HG02610 (cell line): ENCODE measurements around the gene MC1R.
A peak's percentile ranks its signal among the peaks of the same experiment; 100 is the strongest.
"Not testable (repeated sequence)": the region's sequence is repeated elsewhere in the genome, so short reads cannot be mapped to it uniquely, and the experiment has no call there.

Experiments
- ATAC-seq: cut with Tn5 transposase; IDR thresholded peaks from one replicate; pipeline ENCODE4 v1.9.1; 2021; ENCODE audit warnings: mild to moderate bottlenecking, moderate library complexity; ENCODE audit not compliant: unreplicated experiment

MC1R gene

DNA sequence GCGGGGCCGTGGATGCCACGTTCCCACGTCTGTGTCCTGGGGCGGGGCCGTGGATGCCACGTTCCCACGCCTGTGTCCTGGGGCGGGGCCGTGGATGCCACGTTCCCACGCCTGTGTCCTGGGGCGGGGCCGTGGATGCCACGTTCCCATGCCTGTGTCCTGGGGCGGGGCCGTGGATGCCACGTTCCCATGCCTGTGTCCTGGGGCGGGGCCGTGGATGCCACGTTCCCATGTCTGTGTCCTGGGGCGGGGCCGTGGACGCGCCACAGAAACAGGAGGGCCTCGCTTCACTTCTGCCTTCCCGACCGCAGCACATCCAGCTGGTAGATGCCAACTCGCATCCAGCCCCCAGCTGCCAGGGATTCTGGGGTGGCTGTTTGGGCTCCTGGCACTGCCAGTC lies 15.4 kb downstream of the MC1R start:
- not testable (repeated sequence) for ATAC-seq

DNA sequence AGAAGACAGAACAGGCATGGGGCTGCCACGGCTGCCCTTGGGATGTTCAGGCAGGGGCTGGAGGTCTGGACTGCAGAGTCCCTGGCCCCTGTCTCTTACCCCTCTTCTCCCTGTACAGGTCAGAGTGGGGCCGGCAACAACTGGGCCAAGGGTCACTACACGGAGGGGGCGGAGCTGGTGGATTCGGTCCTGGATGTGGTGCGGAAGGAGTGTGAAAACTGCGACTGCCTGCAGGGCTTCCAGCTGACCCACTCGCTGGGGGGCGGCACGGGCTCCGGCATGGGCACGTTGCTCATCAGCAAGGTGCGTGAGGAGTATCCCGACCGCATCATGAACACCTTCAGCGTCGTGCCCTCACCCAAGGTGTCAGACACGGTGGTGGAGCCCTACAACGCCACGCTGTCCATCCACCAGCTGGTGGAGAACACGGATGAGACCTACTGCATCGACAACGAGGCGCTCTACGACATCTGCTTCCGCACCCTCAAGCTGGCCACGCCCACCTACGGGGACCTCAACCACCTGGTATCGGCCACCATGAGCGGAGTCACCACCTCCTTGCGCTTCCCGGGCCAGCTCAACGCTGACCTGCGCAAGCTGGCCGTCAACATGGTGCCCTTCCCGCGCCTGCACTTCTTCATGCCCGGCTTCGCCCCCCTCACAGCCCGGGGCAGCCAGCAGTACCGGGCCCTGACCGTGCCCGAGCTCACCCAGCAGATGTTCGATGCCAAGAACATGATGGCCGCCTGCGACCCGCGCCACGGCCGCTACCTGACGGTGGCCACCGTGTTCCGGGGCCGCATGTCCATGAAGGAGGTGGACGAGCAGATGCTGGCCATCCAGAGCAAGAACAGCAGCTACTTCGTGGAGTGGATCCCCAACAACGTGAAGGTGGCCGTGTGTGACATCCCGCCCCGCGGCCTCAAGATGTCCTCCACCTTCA lies 16.2 kb downstream of the MC1R start:
- ATAC-seq = no peak

DNA sequence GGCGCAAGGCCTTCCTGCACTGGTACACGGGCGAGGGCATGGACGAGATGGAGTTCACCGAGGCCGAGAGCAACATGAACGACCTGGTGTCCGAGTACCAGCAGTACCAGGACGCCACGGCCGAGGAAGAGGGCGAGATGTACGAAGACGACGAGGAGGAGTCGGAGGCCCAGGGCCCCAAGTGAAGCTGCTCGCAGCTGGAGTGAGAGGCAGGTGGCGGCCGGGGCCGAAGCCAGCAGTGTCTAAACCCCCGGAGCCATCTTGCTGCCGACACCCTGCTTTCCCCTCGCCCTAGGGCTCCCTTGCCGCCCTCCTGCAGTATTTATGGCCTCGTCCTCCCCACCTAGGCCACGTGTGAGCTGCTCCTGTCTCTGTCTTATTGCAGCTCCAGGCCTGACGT lies 17.0 kb downstream of the MC1R start:
- not testable (repeated sequence) for ATAC-seq

DNA sequence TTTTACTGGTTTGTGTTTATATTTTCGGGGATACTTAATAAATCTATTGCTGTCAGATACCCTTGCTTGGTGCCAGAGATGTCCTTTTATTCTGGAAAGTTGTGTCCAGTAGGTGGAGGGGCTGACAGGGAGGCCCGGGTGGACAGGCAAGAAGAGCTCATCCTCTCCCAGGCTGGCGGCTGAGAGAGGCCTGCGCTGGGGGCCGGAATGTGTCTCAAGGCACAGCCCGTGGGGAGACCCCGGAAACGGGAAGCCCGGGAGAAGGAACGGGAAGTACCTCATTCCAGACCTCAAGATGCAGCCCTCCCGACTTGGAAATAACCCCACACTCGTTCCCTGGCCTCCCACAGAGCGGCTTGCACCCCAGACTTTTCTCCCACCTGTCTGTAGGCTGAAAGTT lies 17.4 kb downstream of the MC1R start:
- ATAC-seq = no peak

DNA sequence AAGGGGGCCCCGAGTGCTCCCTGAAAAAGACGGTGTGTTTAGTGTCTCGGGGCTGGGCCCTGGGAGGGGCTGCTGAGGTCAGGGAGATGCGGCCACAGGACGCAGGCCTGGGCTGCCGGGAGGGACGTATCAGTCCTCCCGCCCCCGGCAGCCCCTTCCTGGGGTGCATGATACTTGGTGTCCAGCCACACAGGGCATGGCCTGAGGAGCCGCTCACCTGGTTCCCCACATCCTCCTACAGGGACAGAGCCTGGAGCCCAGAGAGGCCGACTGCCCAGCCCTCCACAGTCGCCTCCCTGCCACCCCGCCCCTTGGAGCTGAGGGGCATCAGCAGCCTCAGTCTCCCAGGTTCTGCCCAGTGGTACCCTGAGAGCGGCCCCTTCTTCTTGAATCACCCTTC lies 17.8 kb downstream of the MC1R start:
- no peak for ATAC-seq

DNA sequence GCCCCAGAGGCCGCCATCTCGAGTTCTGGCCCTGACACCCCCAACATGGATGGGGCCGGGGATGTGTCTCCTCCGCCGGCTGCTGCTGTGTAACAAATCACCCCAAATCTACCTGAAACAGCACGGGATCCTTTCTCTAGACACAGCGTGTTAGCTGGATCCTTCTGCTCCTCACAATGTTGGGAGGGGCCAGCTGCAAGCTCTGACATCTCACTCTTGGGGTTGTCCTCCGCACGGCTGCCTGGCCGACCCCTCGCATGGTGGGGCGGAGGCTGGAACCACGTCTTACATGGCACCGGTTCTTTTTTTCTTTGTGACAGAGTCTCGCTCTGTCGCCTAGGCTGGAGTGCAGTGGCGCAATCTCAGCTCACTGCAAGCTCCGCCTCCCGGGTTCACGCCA lies 18.3 kb downstream of the MC1R start:
- ATAC-seq = no peak

DNA sequence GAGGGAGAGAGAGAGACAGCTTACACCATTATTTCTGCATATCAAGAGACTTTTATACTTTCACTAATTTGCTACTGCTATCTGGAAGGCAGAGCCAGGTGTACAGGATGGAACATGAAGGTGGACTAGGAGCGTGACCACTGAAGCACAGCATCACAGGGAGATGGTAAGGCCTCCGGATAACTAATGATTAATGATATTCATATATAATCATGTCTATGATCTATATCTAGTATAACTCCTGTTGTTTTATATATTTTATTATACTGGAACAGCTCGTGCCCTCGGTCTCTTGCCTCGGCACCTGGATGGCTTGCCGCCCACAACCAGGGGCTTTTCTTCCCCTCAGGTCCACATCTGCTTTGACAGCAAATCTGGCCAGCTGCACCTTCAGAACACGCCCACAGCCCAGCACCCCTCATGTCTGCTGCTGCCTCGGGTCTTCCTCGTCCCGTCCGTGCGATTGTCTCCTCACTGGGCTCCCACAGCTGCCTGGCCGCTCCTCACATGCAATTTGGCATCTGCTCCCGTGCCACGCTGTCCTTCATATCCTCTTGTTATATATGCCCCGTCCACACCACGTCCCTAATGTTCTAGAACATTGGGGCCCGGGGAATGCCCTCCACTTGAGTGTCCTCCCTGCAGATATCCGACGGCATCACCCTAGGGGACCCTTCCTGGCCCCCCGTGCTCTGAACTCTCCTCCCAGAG lies 19.7 kb downstream of the MC1R start:
- no peak for ATAC-seq

DNA sequence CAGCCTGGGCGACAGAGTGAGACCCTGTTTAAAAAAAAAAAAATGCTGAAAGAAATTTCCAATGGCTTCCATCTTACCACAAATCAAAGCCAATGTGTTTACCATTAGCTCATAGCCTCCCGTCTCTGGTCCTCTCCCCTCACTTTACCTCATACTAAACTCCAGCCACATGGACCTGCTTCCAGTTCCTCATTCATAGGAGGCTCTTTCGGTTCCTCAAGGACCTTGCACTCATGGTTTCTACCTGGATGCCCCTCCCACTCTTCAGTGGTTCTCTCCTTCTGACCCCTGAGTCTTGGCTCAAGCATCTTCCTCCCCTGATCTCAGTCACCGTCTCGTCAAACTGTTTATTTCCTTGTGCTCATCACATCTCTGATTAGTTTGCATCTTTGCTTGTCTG lies 26.1 kb downstream of the MC1R start:
- ATAC-seq = no peak

DNA sequence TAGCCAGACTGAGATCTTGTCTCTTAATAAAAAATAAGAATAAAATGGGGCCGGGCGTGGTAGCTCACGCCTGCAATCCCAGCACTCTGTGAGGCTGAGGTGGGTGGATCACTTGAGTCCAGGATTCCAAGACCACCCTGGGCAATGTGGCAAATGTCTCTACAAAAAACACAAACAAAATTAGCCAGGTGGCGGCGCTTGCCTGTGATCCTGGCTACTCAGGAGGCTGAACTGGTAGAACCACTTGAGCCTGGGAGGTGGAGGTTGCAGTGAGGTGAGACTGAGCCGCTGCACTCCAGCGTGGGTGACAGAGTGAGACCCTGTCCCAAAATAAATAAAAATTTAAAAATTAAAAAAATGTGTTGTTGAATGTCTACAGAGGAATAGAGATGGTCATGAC lies 27.0 kb downstream of the MC1R start:
- no peak for ATAC-seq

DNA sequence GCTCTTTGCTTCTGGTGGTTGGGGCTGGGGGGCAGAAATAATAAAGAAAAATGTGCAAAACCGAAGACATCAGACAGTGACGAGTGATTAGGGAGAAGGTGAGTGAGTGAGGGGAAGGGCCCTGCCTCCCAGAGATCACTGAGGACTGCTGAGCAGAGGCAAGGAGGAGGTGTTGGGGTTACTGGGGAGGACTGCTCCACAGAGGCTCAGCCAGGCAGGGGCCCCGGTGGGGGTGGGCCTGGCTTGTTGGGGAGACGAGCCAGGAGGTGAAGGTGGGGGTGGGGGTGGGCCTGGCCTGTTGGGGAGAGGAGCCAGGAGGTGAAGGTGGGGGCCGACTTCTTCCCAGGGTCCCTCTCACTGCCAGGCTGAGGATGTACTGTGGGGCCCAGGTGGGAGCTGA lies 27.9 kb downstream of the MC1R start:
- no peak for ATAC-seq

DNA sequence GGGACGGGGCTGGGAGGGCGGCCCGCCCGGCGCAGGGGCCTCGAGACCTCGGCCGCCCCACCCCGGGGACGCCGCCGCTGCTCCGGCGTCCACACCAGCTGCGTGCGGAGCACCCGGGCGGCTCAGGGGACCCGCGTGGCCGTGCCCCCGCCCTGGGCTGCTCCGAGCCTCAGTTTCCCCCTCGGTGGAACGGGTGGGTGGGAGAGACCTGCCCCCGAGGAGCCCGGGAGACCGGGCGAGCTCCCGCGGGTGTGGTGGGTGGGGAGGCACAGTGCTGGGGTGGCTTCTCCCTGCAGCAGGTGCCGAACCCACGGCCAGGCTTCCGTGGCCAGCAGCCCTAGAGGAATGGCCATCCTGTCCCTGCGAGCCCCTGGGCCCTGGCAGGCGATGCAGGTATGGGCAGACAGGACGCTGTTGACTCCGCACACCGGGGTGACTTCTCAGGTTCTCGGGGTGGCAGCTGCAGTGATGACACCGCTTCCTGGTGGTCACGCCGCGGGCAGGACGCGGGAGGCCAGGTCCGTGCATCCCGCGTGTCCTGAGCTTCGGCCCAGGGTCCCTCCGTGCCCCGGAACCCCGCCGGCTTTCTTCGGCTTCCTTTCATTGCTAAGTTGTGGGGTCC lies 30.6 kb downstream of the MC1R start:
- ATAC-seq = no peak

DNA sequence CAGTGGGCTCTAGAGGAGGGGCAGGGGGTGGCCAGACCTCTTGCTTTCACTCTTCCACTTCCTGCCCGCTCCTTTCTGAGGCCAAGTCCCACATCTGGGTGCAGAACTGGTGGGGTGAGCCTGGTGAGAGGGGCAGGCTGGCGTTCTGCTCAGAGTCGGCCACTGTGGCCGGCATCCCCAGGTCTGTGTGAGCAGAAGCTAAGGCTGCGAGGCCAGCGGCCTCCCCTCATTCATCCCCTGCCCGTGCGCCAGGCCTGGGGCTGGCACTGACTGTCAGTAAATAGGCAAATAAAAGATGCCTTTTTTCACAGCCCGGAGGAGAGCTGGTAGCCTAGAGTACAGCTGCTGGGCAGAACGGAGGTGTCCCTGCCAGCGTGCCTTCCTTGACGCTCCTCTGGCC lies 31.1 kb downstream of the MC1R start:
- ATAC-seq = no peak

DNA sequence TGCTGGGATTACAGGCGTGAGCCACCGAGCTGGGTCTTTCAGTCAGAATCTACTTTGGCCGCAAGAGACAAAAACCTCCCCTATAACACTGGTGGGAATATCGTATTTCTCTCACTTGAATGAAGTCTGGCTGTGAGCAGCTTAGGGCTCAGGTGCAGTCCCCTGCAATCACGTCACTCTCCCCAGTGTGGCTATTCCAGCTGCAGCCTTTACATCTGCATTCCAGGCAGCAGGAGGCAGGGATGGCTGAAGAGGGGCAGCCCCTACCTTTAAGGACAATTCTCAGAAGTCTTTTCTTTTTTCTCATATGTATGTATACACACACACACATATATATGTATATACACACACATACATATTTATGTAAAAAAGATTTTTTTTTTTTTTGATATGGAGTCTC lies 32.8 kb downstream of the MC1R start:
- ATAC-seq = no peak

DNA sequence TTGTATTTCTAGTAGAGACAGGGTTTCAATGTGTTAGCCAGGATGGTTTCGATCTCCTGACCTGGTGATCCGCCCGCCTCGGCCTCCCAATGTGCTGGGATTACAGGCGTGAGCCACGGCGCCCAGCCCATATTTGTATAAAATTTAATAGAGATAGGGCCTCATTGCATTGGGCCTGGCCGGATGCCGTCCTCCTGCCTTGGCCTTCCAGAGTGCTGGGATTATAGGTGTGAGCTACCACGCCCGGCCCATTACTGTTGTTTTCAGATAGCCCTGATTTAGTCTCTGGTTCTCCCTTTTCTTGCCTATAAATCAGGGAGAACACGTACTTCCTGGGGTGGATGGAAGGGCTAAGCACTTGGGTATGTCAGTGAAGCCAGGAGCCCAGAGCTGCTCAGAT lies 33.4 kb downstream of the MC1R start:
- no peak for ATAC-seq

DNA sequence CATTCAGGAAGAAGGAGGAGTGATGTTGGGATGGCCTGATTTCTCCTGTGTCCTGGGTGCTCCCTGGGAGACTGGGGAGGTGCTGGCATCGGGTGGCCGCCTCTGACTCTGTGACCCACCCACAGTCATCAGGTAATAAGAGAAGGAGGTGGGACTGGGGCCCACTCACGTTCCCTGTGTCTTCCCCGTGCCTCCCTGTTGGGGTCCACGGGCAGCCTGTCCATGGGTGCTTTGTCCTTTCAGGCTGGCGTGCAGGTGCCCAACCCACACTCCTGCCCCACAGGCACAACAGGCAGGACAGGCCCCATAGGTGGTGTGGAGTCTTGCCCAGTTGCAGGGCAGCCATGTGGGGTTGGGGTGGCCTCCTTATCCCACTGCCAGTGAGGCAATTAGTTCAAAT lies 33.9 kb downstream of the MC1R start:
- ATAC-seq = no peak

DNA sequence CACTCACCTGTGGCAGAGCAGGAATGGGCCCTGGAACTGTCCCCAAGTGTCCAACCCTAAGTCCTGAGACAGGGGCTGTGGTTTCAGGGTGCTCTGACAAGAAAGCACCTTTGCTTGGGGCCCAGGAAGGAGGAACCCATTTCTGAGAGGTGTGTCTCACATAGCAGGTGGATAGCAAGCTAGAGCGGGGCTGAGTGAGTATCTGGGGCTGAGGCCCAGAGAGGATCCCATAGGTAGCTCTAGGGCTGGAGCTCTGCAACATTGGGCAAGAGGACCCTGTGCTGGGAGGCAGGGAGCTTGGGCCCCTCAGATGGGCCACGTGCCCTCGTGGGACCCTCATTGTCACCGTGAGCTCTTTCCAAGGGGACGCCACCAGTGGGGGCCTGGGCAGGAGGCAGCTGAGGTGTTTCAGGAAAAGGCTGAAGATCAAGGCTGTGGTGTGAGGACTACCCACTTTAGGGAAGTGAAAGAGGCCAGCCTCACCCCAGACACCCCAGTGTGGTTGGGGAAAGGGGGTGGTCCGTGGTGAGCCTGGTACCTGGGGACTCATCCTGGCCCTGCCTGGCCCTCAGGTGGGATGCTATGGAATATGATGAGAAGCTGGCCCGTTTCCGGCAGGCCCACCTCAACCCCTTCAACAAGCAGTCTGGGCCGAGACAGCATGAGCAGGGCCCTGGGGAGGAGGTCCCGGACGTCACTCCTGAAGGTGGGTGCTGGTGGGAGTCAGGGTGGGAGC lies 35.2 kb downstream of the MC1R start:
- ATAC-seq = peak; percentile 55

DNA sequence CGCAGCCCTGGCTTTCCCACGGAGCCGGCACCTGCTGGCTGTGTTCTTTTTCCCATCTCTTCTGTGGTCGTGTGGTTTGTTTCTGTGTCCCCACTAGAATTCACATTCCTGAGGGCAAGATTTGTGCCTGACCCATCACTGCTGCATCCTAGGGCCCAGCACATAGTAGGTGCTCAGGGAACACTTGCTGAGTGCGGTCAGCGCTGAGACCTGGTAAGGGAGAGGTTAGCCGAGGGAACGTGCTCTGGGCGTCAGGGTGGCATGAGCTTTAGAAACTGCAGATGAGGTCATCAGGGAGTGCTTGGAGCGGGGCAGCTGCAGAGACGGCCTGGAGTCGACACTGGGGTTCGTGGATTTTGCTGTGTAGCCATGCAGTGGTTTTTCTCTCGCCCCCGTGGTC lies 35.8 kb downstream of the MC1R start:
- ATAC-seq = no peak

DNA sequence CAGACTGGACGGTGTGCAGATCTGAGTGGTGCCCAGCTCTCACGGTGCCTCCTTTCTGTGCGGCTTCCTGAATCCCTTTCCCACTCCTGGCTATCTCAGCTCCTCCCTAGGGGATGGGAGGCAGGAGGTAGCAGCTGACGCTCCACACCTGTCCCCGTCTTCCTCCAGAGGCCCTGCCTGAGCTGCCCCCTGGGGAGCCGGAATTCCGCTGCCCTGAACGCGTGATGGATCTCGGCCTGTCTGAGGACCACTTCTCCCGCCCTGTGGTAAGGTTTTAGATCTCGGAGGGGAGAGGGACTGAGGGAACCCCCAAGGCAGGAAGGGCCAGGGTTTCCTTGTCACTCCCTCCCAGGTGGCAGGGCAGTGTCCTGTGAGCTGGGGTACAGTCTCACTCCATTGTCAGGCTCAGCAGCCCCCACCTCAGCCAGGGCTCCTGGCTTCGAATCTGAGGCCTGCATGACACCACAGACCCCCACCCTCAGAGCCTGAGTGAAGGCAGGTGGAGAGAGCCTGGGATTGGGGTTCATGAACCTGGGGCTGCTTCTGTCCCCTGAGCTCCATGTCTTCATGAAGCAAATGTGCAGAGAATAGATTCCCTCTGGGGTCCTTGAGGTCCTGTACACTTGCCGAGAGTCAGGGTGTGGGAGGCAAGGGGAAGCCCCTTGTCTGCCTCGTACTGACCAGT lies 36.5 kb downstream of the MC1R start:
- no peak for ATAC-seq

DNA sequence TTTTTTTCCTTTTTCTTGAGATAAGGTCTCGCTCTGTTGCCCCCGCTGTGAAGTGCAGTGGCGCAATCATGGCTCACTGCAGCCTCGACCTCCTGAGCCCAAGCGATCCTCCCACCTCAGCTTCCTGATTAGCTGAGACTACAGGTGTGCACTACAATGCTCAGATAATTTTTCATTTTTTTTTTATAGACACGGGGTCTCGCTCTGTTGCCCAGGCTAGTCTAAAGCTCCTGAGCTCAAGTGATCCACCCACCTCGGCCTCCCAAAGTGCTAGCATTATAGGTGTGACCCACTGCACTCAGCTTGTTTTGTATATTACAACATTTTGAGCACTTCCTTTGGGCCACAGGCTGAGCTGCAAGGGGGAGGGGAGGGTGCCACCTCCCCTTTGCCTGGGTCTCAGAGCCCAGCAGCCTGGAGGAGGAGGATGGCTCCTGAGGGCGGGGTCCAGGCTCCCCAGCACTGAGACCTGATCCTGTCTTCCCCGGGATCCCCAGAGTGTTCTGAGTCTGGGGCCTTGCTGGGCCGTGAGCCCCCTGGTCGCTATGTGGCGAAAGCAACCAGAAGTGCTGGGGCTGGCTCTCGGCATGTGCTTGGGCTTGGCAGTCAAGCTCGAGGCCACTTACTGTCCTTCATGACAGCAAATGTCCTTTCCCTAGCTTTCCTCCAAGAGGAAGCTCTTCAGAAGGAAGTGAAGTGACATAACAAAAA lies 38.0 kb downstream of the MC1R start:
- ATAC-seq = no peak

DNA sequence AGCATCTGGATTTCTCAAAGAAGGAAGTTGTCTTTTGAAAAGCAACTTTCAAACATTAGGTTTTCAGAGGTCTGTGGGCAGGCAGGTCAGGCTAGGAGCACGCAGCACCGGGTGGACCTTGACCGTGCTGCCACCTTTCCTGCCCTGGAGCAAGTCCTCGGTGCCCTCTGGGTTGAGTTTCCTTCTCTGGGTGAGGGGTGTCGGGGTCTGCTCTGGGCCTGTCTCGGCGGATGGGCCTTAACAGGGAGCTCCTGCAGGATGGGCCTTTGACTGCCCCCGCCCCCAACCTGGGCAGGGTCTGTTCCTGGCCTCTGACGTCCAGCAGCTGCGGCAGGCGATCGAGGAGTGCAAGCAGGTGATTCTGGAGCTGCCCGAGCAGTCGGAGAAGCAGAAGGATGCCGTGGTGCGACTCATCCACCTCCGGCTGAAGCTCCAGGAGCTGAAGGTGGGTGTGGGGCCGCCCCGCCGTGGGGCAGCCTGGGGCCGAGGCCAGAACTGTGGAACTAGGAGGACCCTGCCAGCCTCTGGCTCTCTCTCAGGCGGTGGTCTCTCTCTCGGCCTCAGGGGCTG lies 38.6 kb downstream of the MC1R start:
- no peak for ATAC-seq
